Middle frontal gyrus (tissue), 1 donor: ENCODE data around the gene PLS3.
"Not testable (repeated sequence)": the region's sequence is repeated elsewhere in the genome, so short reads cannot be mapped to it uniquely, and the experiment has no call there.

Source experiments
- DNase-seq: peaks from one replicate; pipeline ENCODE4 v3.0.0-alpha.2; 2015; ENCODE audit warnings: low spot score; ENCODE audit errors: extremely low spot score

The PLS3 gene

GRCh38 chrX:115560978-115561604 is at the start of gene PLS3:
TSS of gene PLS3 (plus strand) at chrX:115561174. CDS start at chrX:115610251, 49,077 bp downstream.
- DNase-seq = peak; percentile 47

DNA sequence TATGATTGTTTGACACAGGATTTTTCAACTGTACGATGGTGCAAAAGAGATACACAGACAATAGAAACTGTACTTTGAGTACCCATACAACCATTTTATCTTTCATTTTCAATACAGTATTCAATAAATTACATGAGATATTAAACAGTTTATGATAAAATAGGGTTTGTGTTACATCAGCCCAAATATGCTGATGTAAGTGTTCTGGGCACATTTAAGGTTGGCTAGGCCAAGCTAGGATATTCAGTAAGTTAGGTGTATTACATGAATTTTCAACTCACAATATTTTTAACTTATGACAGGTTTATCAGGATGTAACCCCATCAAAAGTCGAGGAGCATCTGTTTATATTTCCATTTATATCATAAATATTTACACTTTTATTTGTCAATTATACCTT is 42.9 kb upstream of the PLS3 start:
- no peak for DNase-seq

DNA sequence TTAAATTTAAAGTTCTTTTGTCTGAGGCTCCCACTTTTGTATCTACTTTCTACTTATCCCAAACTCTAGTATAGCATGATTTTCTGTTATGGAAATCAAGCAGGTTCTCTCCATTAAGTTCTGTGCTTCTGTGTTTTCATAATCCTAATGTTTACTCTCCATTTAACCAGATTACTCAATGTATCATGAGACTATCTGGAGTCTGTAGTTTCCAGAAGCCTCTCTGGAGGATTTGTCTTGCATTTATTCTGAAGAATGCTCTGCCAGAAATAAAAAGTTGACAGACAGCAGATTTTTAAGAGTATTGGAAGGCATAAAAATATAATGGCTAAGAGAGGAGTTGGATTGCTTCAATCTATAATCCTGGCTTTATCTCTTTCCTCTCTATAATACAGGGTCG is 39.2 kb upstream of the PLS3 start:
- no peak for DNase-seq

DNA sequence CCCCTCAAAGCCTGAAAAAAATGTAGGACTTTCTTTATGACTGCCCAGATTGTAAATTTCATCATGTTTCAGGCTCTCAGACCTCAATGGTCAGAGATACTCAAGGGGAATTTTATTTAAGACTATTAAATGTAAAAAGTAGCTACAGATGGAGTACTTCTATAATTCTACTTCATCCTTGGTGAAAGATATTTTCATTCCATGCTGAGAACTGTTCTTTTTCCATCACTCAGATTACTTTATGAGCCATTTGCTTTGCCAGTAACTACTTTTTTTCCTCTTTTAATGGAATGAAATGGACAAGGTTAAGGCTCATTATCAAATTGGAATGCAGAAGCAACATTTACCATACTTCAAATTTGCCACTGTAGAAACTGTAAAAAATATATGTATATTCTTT is 38.0 kb upstream of the PLS3 start:
- no peak for DNase-seq

DNA sequence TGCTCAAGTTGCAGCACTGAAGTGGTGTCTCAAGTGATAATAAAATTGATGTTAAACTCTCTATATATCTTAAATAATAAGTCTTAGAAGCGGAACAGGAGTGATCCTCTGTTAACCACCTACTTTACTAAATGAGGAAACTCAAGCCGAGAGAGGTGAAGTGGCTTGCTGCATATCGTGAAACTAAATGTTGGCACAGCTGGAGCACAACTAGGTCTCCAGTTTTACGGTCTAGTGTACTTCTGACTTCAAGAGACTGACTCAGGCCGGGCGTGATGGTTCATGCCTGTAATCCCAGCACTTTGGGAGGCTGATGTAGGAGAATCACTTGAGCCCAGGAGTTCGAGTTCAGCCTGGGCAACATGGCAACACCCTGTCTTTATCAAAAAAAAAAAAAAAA is 35.5 kb upstream of the PLS3 start:
- DNase-seq = no peak

DNA sequence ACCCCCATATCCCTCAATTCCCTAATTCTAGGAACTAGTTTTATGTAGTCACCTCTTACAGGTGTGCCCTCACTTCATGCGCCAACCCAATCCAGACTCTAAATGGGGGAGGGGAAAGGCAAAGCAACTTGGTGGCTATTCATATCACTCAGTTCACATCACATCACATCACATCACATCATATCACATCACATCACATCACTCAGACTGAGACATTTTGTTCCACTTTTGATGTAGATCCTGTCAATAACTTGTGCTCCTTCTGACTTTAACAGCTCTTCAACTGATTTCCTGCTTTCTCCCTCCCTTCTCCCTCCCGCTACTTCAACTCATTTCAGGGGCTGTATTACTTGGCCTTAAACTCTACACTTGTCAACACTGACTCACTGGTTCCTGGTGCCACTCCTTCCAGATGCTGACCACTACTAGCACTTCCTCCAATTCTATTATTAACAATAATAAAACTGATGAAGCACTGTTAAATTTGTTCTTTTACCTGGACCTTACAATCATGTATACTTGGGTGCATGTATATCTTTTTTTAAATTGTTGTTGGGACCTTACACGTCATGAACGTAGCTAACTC is 29.1 kb upstream of the PLS3 start:
- DNase-seq = no peak

DNA sequence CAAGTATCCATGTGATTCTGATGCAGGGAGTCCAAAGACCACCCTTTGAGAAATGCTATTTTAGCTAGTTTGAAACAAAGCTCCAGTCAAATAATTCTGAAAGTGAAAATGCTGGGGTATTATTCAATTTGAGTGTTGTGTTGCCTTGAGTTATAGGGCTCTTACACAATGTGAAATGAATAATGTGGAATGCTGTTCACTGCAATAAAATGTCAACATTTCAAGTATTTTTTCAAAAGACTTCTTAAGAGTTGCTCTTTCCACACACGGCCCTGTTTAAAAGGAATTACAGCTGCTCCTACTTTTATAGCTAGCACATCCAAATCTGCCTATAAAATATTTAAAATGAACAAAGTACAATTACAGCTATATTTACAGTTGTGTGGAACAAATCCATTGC is 27.5 kb upstream of the PLS3 start:
- DNase-seq = no peak

DNA sequence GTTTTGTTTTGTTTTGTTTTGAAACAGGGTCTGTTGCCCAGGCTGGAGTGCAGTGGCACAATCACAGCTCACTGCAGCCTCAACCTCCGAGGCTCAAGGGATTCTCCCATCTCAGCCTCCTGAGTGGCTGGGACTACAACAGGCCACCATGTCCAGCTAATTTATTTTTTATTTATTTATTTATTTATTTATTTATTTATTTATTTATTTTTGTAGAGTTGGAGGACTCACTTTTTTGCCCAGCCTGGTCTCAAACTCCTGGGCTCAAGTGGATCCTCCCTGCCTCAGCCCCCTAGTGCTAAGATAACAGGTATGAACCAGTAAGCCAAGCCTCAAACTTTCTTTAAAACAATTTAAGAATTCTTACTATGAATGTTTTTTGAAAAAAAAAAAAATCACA is 26.6 kb upstream of the PLS3 start:
- no peak for DNase-seq

- no peak for DNase-seq
These were observed 25.6 kb upstream of the PLS3 start for GRCh38 chrX:115535421-115535820.

GRCh38 chrX:115535844-115536243 is 25.1 kb upstream of the PLS3 start:
- no peak for DNase-seq

DNA sequence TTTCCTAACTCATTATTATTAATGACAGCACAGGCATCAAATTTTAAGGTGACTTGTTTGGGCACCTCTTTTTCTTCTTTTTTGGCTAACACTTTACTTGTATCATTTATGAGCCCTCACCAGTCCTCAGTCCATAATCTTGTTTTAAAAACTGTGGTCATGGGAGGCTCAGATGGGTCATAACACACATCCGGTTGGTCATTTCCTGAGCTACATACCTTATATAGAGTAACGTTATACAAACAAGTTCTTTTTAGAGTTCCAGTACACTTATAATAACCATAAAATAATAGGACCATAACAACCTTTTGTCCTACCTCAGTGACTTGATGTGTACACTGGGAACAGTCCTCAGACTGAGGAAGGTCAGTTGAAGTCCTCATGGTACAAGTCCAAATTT is 21.1 kb upstream of the PLS3 start:
- no peak for DNase-seq

GRCh38 chrX:115541045-115541444 is 19.9 kb upstream of the PLS3 start:
- not testable (repeated sequence) for DNase-seq

DNA sequence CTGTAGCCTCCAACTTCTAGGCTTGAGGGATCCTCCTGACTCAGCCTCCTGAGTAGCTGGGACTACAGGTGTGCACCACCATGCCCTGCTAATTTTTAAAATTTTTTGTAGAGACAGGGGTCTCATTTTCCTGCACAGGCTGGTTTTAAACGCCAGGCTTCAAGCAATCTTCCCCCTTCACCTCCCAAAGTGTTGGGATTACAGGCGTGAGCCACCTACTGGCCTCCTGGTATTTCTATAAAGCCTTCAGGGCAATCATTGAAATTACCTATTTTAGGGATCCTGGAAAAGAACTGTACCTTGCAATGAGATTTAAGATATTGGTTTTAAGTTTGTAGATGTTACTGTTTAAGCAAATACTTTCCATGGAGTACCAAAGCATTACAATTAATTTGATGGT is 13.5 kb upstream of the PLS3 start:
- no peak for DNase-seq

DNA sequence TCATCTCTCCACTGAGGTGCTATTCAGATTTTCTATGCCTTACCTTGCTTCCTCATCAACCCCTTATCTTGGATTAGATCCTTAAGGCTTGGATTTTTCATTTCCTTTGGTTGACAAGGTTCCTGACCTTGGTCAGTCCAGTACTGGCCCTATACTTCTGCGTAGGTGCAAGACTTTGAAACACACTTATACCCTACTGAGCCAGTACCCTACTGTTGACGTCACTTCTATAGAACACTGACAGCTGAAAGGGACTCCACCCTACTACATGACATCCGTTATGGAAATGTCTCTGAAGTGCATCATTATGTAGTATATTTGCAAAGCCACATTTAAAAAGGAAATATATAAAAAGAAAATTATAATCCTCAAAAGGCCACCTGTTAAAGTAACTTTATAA is 12.0 kb upstream of the PLS3 start:
- no peak for DNase-seq

DNA sequence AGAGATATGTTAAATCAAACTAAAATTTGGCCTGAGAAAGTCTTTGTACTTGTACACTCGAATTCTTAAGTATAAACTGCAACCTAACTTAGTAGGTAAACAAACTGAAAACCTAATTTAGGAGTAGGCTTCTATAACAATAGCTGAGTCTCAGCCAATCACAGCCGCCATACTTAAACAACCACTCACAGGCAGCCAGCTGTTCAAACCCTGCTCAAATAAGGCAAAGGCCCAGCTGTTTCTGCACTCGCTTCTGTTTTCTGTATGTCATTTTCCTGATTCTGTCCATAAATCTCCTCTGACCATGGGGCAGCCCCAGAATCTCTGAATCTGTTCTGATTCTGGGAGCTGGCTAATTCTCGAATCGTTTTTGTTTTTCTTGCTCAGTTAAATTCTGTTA is 7.8 kb upstream of the PLS3 start:
- DNase-seq = no peak

- DNase-seq = no peak
These were observed 1.3 kb upstream of the PLS3 start for GRCh38 chrX:115559672-115560071.

DNA sequence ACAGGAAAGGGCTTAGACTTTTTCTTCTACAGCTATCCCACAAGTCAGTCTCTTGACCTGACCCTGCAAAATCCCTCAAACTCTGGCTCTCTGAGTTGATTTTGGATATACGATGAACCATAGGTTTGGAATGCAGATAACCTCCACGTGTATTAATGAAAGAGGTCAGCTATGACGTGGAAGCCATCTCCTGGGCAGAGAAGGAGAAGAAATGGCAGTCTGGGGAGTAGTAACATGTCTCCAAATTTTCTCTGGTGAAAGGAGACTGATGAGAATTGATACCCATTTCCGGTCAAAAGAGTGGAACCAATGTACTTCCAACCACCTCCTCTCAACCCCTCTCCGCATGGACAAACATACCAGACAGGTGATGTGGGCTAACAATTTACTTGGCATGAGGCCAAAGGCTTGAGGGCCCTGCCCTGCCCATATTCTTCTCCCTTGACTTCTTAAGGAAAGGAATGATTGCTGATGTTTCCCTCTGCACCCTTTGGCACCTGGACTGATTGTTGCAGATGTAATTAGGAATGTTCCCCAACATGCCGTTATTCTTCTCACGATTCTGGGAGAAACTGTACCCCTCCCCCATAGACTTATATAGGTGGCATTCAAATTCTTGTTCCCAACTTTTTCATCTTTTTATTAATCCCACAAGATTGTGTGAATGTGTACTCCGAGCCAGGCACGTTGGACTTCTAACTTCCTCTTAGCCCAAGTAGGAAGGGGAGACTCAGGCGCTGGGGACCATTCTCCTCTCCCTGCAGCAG is 580 bp upstream of the PLS3 start:
- DNase-seq = no peak

- no peak for DNase-seq
These were observed 868 bp downstream of the PLS3 start for GRCh38 chrX:115561605-115562479.

DNA sequence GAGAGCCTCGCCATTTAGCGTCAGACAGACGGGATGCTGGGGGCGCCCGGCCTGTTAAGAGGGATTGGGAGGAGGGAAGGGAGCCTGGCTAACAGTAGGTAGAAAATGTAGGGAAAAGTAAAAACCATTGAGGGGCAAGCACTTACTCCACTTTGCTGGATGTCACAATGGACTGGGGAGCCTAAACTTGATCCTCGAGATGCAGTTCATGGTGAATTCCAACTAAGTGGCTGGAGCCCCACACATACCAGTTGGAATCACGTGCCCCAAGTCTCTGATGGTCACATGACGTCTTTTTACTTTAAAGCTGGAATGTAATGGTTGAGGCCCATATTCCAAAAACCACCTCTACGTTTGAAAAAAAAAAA is 1.5 kb downstream of the PLS3 start:
- no peak for DNase-seq

GRCh38 chrX:115563633-115564162 is 2.7 kb downstream of the PLS3 start:
- no peak for DNase-seq

- no peak for DNase-seq
These were observed 3.3 kb downstream of the PLS3 start for GRCh38 chrX:115564243-115564642.

DNA sequence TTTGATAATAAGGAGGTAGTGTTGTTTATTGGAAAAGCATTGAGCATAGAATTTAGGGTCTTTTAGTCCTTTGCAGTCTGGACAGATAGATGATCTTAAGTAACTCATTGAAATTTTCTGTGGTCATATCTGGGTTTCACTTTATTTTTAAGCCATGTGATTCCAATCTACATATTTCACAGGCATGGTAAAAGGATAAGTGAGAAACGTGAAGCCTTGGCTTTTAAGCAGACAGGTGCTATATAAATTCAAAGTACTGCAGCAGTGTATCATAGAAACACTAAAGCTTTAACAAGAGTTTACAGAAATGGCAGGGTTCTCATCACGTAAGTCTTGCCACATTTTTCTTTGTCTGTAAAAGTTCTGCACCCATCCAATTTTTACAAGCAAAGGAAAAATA is 4.9 kb downstream of the PLS3 start:
- no peak for DNase-seq
